VCaP (cell line): Measurements from ENCODE around the gene SCN9A.
"Not testable (repeated sequence)": the region's sequence is repeated elsewhere in the genome, so short reads cannot be mapped to it uniquely, and the experiment has no call there.

Experiments used
- H3K27ac ChIP-seq: fragments of 450-650 bp; 2 replicates; pipeline ENCODE4 v1.5.1; 2017
- TF ChIP-seq, protein P1 (sequence below): fragments of 450-650 bp; conservative IDR thresholded peaks from 2 replicates; pipeline ENCODE4 v1.5.1; 2017; ENCODE audit warnings: mild to moderate bottlenecking, moderate library complexity

Gene SCN9A

DNA sequence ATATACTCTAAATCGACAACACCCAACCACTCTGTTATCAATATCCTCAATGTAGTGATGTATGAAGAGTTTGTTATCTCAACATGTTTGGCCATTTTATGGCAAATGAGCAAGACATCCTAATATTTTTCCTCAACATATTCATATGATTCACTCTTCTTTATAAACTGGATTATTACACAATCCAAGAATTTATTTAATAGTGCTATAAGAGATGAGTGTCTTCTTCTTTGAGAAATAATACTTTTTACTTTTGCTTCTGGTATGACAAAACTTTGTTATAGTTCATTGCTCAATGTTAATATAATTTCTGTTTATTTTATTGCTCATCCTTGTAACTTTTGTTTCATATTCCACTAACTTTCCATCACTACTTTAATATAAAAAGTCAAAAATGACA, 44.3 kb downstream of the SCN9A start:
- TF ChIP-seq, protein P1, sequence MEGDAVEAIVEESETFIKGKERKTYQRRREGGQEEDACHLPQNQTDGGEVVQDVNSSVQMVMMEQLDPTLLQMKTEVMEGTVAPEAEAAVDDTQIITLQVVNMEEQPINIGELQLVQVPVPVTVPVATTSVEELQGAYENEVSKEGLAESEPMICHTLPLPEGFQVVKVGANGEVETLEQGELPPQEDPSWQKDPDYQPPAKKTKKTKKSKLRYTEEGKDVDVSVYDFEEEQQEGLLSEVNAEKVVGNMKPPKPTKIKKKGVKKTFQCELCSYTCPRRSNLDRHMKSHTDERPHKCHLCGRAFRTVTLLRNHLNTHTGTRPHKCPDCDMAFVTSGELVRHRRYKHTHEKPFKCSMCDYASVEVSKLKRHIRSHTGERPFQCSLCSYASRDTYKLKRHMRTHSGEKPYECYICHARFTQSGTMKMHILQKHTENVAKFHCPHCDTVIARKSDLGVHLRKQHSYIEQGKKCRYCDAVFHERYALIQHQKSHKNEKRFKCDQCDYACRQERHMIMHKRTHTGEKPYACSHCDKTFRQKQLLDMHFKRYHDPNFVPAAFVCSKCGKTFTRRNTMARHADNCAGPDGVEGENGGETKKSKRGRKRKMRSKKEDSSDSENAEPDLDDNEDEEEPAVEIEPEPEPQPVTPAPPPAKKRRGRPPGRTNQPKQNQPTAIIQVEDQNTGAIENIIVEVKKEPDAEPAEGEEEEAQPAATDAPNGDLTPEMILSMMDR = no peak

DNA sequence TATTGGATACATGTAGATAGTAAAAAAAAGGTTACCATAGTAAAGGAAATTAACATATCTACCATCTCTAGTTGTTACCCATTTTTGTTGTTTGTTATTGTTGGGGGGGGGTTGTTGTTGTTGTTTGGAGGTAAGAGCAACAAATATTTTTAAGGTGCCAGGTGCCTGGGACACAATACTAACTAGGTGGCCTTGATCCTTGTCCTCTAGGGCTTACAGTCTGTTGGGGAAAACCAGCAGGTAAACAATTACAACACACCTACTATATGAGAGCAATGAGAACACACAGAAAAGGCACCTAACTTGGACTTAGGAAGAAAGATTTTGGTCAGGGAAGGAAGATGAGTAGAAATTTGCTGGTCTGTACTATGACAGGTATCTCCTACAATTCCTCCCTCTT, 46.3 kb downstream of the SCN9A start:
- TF ChIP-seq, protein P1 = no peak

More for the DNA sequence above, 44.3 kb downstream of the SCN9A start:
- H3K27ac ChIP-seq = no peak overlapping the region

DNA sequence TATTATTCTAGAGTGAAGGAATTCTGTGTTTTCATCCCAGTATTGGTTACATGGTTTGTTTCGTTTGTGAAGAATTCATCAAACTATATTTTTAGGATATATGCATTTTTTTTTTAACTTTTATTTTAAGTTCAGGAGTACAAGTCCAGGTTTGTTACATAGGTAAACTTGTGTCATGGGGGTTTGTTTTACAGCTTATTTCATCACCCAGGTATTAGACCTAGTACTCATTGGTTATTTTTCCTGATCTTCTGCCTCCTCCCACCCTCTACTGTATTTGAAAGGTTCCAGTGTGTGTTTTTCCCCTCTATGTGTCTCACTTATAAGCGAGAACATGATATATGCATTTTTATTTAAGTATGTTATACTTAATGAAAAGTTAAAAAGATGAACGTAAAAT, 47.6 kb downstream of the SCN9A start:
- no peak overlapping the region for H3K27ac ChIP-seq
- TF ChIP-seq, protein P1 = no peak

More for the DNA sequence above, 46.3 kb downstream of the SCN9A start:
- no peak overlapping the region for H3K27ac ChIP-seq

DNA sequence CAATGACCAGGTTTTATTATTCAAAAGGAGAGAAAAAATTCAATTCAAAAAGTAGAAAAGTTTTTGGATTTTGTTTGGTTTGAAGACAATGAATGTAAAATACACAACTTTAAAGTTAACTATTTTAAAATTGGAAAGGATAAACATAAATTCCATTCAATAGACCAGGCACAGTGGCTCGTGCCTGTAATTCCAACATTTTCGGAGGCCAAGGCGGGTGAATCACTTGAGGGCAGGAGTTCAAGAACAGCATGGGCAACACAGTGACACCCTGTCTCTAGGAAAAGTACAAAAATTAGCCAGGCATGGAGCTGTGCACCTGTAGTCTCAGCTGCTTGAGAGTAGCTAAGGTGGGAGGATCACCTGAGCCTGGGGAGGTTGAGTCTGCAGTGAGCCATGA, 54.7 kb downstream of the SCN9A start:
- TF ChIP-seq, protein P1 = no peak

DNA sequence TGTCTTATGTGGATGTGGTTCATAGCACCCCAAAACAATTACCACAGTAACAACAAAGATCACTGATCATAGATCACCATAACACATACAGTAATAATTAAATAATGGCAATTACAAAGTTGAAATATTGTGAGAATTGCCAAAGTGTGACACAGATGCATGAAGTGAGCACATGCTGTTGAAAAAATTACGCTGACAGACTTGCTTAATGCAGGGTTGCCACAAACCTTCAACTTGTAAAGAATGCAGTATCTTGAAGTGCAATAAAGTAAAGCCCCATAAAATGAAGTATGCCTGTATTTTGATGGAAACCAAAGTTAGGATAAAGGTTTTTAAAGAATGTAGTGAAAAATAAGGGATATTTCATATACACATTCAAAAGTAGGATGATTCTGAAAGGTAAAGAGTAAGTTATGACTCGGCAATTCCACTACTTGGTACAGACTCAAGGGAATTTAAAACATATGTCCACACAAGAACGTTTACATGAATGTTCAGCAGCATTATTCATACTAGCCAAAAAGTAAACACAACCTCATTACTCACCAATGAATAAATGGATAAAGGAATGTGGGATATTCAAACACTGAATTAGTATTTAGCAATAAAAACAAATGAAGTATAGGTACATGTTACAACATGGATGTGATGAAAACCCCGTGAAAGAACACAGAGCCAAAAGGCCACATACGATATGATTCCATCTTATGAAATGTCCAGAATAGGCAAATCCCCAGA, 61.6 kb downstream of the SCN9A start:
- H3K27ac ChIP-seq = no peak overlapping the region
- TF ChIP-seq, protein P1 = no peak

More for the DNA sequence above, 54.7 kb downstream of the SCN9A start:
- no peak overlapping the region for H3K27ac ChIP-seq

DNA sequence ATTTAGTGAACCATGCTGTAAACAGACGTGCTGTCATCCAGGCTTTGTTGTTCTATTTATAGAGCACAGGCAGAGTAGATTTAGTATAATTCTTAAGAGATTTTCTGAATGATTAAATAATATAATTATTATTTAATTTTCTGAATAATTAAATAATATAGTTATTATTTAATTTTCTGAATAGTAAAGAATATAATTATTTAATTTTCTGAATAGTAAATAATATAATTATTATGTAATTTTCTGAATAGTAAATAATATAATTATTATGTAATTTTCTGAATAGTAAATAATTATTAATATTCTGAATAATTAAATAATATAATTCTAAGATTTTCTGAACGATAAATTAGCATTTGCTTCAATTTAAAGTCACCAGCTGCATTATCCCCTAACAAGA, 62.9 kb downstream of the SCN9A start:
- H3K27ac ChIP-seq = not testable (repeated sequence)

DNA sequence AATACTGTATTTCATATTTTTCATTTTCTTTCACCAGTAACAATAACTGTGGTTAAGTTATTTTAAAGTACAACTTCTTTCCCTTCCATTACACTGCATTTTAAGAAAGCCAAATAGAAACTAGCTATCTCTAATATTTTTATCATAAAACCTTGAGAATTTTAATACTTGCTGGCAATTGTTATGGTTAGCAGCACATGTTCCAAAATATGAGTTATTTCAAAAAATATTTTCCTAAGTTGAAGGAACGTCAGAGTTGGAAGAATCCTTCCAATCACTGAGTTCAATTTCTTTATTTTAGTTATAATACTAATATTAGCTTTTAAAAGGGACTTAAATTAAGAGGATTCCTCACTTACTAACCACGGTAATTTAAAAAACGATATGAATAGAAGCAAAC, 68.4 kb downstream of the SCN9A start:
- TF ChIP-seq, protein P1 = no peak
- H3K27ac ChIP-seq = no peak overlapping the region

DNA sequence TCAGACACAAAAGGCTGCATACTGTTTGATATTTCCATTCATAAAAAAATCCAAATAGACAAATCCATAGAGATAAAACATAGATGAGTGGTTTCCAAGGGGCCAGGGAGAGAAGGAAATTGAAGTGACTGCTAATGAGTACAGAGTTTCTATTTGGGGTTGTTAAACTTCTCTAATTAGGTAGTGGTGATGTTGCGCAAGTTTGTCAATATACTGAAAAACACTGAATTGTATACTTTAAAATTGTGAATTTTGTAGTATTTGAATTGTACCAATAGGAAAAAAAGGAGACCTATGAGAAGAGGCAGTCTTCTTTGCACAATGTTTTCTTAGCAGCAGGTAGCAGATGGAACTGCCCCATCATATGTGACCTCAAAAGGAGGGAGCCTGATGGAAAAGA, 71.1 kb downstream of the SCN9A start:
- no peak overlapping the region for H3K27ac ChIP-seq
- TF ChIP-seq, protein P1 = no peak
